ENCODE measurements around the gene SH2D3C. TPM values are rescaled to one million over a fixed set of nuclear protein-coding genes. Genes with fewer than 3 reads are reported as not detected.

SH2D3C gene
- total RNA-seq, 1 experiment from 2014 or later: not detected

DNA sequence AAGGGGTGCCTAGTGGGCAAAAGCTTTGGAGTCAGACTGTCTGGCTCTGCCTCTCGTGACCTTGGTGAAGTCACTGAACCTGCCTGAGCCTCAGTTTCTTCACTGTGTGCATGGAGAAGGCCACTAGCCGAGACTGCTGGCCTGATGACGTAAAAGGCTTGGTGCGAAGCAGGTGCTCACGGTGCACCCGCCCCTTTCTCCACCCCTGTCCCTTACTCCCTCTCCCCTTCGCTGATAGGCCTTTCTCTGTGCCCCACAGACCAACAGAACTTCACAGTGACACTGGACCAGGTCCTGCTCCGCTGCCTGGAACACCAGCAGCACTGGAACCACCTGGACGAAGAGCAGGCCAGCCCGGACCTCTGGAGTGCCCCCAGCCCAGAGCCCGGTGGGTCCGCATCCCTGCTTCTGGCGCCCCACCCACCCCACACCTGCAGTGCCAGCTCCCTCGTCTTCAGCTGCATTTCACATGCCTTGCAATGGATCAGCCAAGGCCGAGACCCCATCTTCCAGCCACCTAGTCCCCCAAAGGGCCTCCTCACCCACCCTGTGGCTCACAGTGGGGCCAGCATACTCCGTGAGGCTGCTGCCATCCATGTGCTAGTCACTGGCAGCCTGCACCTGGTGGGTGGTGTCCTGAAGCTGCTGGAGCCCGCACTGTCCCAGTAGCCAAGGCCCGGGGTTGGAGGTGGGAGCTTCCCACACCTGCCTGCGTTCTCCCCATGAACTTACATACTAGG lies 34.6 kb upstream of the SH2D3C start:
- BruUV-seq (replicated peaks): no TSS peak
- POLR2A ChIA-PET: interaction anchor here (1.5 kb wide), 1 partner anchor 10 kb away, joined by 4 read pairs; no protein-coding TSS in a partner anchor
- Mint-ChIP-seq H3K27me3 (ENCODE audit: insufficient read depth, unreplicated experiment) (no peaks in the 10 kb centered on the region), H3K36me3 (ENCODE audit: insufficient read depth, unreplicated experiment) (peaks cover 83% of the 10 kb centered on the region), H3K27ac (ENCODE audit: low read depth, unreplicated experiment) (no peak overlapping the region), H3K4me1 (ENCODE audit: insufficient read depth, unreplicated experiment) (no peaks in the 10 kb centered on the region), H3K9me3 (ENCODE audit: unreplicated experiment) (no peaks in the 10 kb centered on the region), H3K4me3 (ENCODE audit: unreplicated experiment) (no peak overlapping the region)
- DNase-seq (ENCODE audit: unreplicated experiment): no peak
- intact Hi-C loops (cut with micrococcal nuclease): no loop called here
- CTCF ChIA-PET: interaction anchor here (0.7 kb wide), 1 partner anchor 56 kb away, joined by 3 read pairs; no protein-coding TSS in a partner anchor
- TF ChIP-seq, protein P1, sequence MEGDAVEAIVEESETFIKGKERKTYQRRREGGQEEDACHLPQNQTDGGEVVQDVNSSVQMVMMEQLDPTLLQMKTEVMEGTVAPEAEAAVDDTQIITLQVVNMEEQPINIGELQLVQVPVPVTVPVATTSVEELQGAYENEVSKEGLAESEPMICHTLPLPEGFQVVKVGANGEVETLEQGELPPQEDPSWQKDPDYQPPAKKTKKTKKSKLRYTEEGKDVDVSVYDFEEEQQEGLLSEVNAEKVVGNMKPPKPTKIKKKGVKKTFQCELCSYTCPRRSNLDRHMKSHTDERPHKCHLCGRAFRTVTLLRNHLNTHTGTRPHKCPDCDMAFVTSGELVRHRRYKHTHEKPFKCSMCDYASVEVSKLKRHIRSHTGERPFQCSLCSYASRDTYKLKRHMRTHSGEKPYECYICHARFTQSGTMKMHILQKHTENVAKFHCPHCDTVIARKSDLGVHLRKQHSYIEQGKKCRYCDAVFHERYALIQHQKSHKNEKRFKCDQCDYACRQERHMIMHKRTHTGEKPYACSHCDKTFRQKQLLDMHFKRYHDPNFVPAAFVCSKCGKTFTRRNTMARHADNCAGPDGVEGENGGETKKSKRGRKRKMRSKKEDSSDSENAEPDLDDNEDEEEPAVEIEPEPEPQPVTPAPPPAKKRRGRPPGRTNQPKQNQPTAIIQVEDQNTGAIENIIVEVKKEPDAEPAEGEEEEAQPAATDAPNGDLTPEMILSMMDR (IDR thresholded peaks at IDR 0.05; ENCODE audit: unreplicated experiment): no peak

DNA sequence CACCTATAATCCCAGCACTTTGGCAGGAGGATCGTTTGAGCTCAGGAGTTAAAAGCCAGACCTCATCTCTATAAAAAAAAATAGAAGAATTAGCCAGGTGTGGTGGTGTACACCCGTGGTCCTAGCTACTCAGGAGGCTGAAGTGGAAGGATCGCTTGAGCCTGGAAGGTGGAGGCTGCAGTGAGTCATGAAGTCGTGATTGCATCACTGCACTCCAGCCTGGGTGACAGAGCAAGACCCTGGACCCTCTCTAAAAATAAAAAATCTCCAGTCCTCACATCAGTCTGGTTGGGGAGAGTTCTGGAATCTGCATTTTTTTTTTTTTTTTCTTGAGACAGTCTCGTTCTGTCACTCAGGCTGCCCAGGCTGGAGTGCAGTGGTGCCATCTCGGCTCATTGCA lies 33.5 kb upstream of the SH2D3C start:
- Mint-ChIP-seq H3K9me3 (ENCODE audit: unreplicated experiment) (no peaks in the 10 kb centered on the region), H3K36me3 (ENCODE audit: insufficient read depth, unreplicated experiment) (peaks cover 85% of the 10 kb centered on the region), H3K27me3 (ENCODE audit: insufficient read depth, unreplicated experiment) (no peaks in the 10 kb centered on the region), H3K4me1 (ENCODE audit: insufficient read depth, unreplicated experiment) (no peaks in the 10 kb centered on the region), H3K4me3 (ENCODE audit: unreplicated experiment) (no peak overlapping the region), H3K27ac (ENCODE audit: low read depth, unreplicated experiment) (no peak overlapping the region)
- TF ChIP-seq, protein P1 (IDR thresholded peaks at IDR 0.05; ENCODE audit: unreplicated experiment): no peak
- CTCF ChIA-PET: interaction anchor here (0.6 to 1.1 kb wide), 3 partner anchors 19 to 110 kb away, joined by 3 to 5 read pairs (median 4); no protein-coding TSS in a partner anchor
- BruUV-seq (replicated peaks): no TSS peak
- intact Hi-C loops (cut with micrococcal nuclease): no loop called here
- DNase-seq (ENCODE audit: unreplicated experiment): no peak
- POLR2A ChIA-PET: interaction anchor here (0.7 to 1.5 kb wide), 5 partner anchors 11 to 26 kb away, joined by 3 to 4 read pairs (median 4); partner anchors contain the start of gene CDK9

DNA sequence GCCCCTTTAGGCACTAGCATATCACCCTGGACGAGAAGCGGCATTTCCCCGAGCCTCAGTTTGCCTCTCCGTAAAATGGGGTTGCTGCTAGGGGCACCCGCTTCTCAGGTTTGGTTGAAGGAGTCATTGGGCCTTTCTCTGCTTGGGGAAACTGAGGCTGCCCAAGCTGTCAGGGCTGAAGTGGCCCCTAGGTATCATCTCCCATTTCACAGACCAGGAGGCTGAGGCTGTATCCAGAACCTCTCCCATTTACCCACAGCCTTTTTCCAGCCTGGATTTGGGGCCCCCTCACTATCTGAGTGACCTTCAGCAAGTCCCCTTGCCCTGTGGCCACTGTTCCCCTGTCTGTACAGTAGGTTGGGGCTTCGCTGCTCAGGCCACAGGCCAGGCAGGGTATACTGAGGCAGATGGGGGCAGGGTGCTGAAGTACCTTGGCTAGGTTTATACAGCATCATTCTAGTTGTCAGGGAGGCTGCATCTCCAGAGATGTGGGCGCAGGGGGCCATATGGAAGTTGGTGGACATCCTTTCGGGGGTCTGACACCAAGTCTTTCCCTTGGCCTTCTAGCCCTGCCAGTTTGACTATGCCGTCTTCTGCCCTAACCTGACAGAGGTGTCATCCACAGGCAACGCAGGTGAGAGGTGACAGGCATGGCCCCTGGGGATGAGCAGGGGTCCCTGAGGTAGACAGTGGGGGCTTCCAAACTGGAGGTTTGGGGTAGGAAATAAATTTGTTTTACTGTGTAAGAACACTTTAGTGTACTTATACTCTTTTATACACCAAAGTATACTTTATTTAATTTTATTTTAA lies 32.1 kb upstream of the SH2D3C start:
- Mint-ChIP-seq H3K4me3 (ENCODE audit: unreplicated experiment) (no peak overlapping the region), H3K9me3 (ENCODE audit: unreplicated experiment) (no peaks in the 10 kb centered on the region), H3K36me3 (ENCODE audit: insufficient read depth, unreplicated experiment) (peaks cover 94% of the 10 kb centered on the region), H3K27me3 (ENCODE audit: insufficient read depth, unreplicated experiment) (no peaks in the 10 kb centered on the region), H3K4me1 (ENCODE audit: insufficient read depth, unreplicated experiment) (peaks cover 5% of the 10 kb centered on the region), H3K27ac (ENCODE audit: low read depth, unreplicated experiment) (no peak overlapping the region)
- ChIA-PET CTCF (interaction anchor here (0.7 kb wide), 1 partner anchor 36 kb away, joined by 4 read pairs; no protein-coding TSS in a partner anchor), POLR2A (interaction anchor here (1.1 to 1.3 kb wide), 3 partner anchors 12 to 25 kb away, joined by 3 to 4 read pairs (median 4); partner anchors contain the start of gene CDK9)
- intact Hi-C loops (cut with micrococcal nuclease): no loop called here
- DNase-seq (ENCODE audit: unreplicated experiment): no peak
- TF ChIP-seq, protein P1 (IDR thresholded peaks at IDR 0.05; ENCODE audit: unreplicated experiment): no peak
- BruUV-seq (replicated peaks): no TSS peak
